Measurements from ENCODE around the gene SUDS3.

GRCh38 chr12:118427819-118428218 lies 51.5 kb downstream of the SUDS3 start:
- TF ChIP-seq CTCF (conservative IDR thresholded peaks at IDR 0.05) (no peak), EZH2 (IDR thresholded peaks at IDR 0.05; ENCODE audit: low read depth) (no peak)

Data from PC-9 (cell line).